WTC11 (cell line): Measurements from ENCODE around the gene SHC3. TPM values are rescaled to one million over a fixed set of nuclear protein-coding genes. Genes with fewer than 3 reads are reported as not detected.

Source experiments
- ATAC-seq: fragments of 200-7000 bp; cut with Tn5 transposase; 2 replicates; pipeline ENCODE4 v1.10.0; 2021; ENCODE audit warnings: mild to moderate bottlenecking, moderate library complexity
- CTCF ChIA-PET: fragments of 300-600 bp; sonication (Branson Sonifier 250); formaldehyde crosslinking; loops from one replicate; lab custom pipeline; 2021; ENCODE audit warnings: antibody characterized with exemption; lab: Charles Lee
- POLR2A ChIA-PET: fragments of 350-600 bp; sonication (Branson Sonifier 250); formaldehyde crosslinking; loops from one replicate; lab custom pipeline; 2021; ENCODE audit warnings: antibody characterized with exemption; lab: Charles Lee
- DNase-seq: peaks from one replicate; pipeline ENCODE4 v3.0.0; 2021; ENCODE audit warnings: low spot score
- H3K27ac Mint-ChIP-seq: 2 replicates; pipeline ENCODE4 v1.8.0; 2021; ENCODE audit warnings: mixed read lengths
- H3K27me3 Mint-ChIP-seq: 2 replicates; pipeline ENCODE4 v1.8.0; 2021; ENCODE audit warnings: low read depth, mild to moderate bottlenecking, moderate library complexity, mixed read lengths
- H3K36me3 Mint-ChIP-seq: 2 replicates; pipeline ENCODE4 v1.8.0; 2021; ENCODE audit warnings: mixed read lengths
- H3K4me1 Mint-ChIP-seq: 2 replicates; pipeline ENCODE4 v1.8.0; 2022; ENCODE audit warnings: mixed read lengths
- H3K4me3 Mint-ChIP-seq: 2 replicates; pipeline ENCODE4 v1.8.0; 2021; ENCODE audit warnings: mild to moderate bottlenecking, moderate library complexity, mixed read lengths
- H3K9me3 Mint-ChIP-seq: 2 replicates; pipeline ENCODE4 v1.8.0; 2021; ENCODE audit warnings: mixed read lengths
- ATF3 ChIP-seq: sonication (generic); formaldehyde crosslinking; conservative IDR thresholded peaks from 2 replicates; pipeline ENCODE4 v1.8.1; 2022; ENCODE audit warnings: mild to moderate bottlenecking, missing genetic modification reagents
- ATF6 ChIP-seq: sonication (generic); formaldehyde crosslinking; IDR thresholded peaks from 2 replicates; pipeline ENCODE4 v1.8.1; 2023; ENCODE audit warnings: mild to moderate bottlenecking, missing genetic modification reagents
- CREM ChIP-seq: sonication (generic); formaldehyde crosslinking; IDR thresholded peaks from 2 replicates; pipeline ENCODE4 v1.8.1; 2022; ENCODE audit warnings: mild to moderate bottlenecking, missing genetic modification reagents, moderate library complexity
- EMX1 ChIP-seq: fragments of 250-450 bp; sonication (Bioruptor Pico); IDR thresholded peaks from 2 replicates; pipeline ENCODE4 v1.8.0; 2021; ENCODE audit warnings: mild to moderate bottlenecking
- ESRRA ChIP-seq: sonication (generic); formaldehyde crosslinking; IDR thresholded peaks from 2 replicates; pipeline ENCODE4 v1.8.1; 2022; ENCODE audit warnings: mild to moderate bottlenecking, missing genetic modification reagents, borderline replicate concordance
- FOXK1 ChIP-seq: sonication (generic); formaldehyde crosslinking; IDR thresholded peaks from 2 replicates; pipeline ENCODE4 v1.8.0; 2022; ENCODE audit warnings: mild to moderate bottlenecking, moderate library complexity, missing genetic modification reagents
- GTF2I ChIP-seq: fragments of 250-450 bp; sonication (Bioruptor Pico); conservative IDR thresholded peaks from 2 replicates; pipeline ENCODE4 v1.4.0; 2021; ENCODE audit warnings: mild to moderate bottlenecking
- NR2C2 ChIP-seq: sonication (generic); formaldehyde crosslinking; IDR thresholded peaks from 2 replicates; pipeline ENCODE4 v1.8.0; 2022; ENCODE audit warnings: mild to moderate bottlenecking, missing genetic modification reagents
- SMAD3 ChIP-seq: sonication (generic); formaldehyde crosslinking; IDR thresholded peaks from 2 replicates; pipeline ENCODE4 v1.8.0; 2022; ENCODE audit warnings: missing genetic modification reagents, mild to moderate bottlenecking, borderline replicate concordance
- SMAD4 ChIP-seq: sonication (generic); formaldehyde crosslinking; IDR thresholded peaks from 2 replicates; pipeline ENCODE4 v1.8.0; 2022; ENCODE audit warnings: mild to moderate bottlenecking, missing genetic modification reagents
- SOX15 ChIP-seq: fragments of 250-450 bp; sonication (Bioruptor Pico); IDR thresholded peaks from 2 replicates; pipeline ENCODE4 v1.9.0; 2021; ENCODE audit warnings: mild to moderate bottlenecking
- TEAD4 ChIP-seq: sonication (generic); formaldehyde crosslinking; IDR thresholded peaks from 2 replicates; pipeline ENCODE4 v1.8.0; 2022; ENCODE audit warnings: mild to moderate bottlenecking, missing genetic modification reagents
- TP53 ChIP-seq: sonication (generic); formaldehyde crosslinking; IDR thresholded peaks from 2 replicates; pipeline ENCODE4 v1.8.1; 2023; ENCODE audit warnings: mild to moderate bottlenecking, missing genetic modification reagents
- ZMAT4 ChIP-seq: fragments of 250-450 bp; sonication (Bioruptor Pico); IDR thresholded peaks from 2 replicates; pipeline ENCODE4 v1.9.0; 2021; ENCODE audit warnings: mild to moderate bottlenecking
- ZNF396 ChIP-seq: fragments of 250-450 bp; sonication (Bioruptor Pico); IDR thresholded peaks from 2 replicates; pipeline ENCODE4 v1.8.0; 2021; ENCODE audit warnings: mild to moderate bottlenecking, moderate library complexity, borderline replicate concordance
- ZNF423 ChIP-seq: fragments of 250-450 bp; sonication (Bioruptor Pico); IDR thresholded peaks from 2 replicates; pipeline ENCODE4 v2.1.2; 2022; ENCODE audit warnings: mild to moderate bottlenecking, moderate library complexity
- ZNF671 ChIP-seq: fragments of 250-450 bp; sonication (Bioruptor Pico); IDR thresholded peaks from 2 replicates; pipeline ENCODE4 v1.8.0; 2021; ENCODE audit warnings: mild to moderate bottlenecking
- ZSCAN18 ChIP-seq: fragments of 250-450 bp; sonication (Bioruptor Pico); IDR thresholded peaks from 2 replicates; pipeline ENCODE4 v2.1.2; 2022; ENCODE audit warnings: mild to moderate bottlenecking, moderate library complexity
- total RNA-seq: library from RNA; stranded (reverse); gene quantifications from 3 replicates; pipeline ENCODE4 v1.2.3, GENCODE V29; 2021
- TF ChIP-seq, protein P1 (sequence below): sonication (generic); formaldehyde crosslinking; IDR thresholded peaks from 2 replicates; pipeline ENCODE4 v1.8.0; 2023; ENCODE audit warnings: missing genetic modification reagents, mild to moderate bottlenecking, borderline replicate concordance
- TF ChIP-seq, protein P2 (sequence below): sonication (generic); formaldehyde crosslinking; IDR thresholded peaks from 2 replicates; pipeline ENCODE4 v1.8.0; 2023; ENCODE audit warnings: mild to moderate bottlenecking, missing genetic modification reagents
- TF ChIP-seq, protein P3 (sequence below): sonication (generic); formaldehyde crosslinking; IDR thresholded peaks from 2 replicates; pipeline ENCODE4 v1.8.0; 2023; ENCODE audit warnings: missing genetic modification reagents
- TF ChIP-seq, protein P4 (sequence below): fragments of 250-450 bp; sonication (Bioruptor Pico); IDR thresholded peaks from 2 replicates; pipeline ENCODE4 v1.9.0; 2021; ENCODE audit warnings: mild to moderate bottlenecking, borderline replicate concordance

Gene SHC3
- total RNA-seq, 1 experiment from 2014 or later = 4.9 TPM

GRCh38 chr9:89080193-89080592, 98.4 kb downstream of the SHC3 start (continued):
- TF ChIP-seq, protein P1, sequence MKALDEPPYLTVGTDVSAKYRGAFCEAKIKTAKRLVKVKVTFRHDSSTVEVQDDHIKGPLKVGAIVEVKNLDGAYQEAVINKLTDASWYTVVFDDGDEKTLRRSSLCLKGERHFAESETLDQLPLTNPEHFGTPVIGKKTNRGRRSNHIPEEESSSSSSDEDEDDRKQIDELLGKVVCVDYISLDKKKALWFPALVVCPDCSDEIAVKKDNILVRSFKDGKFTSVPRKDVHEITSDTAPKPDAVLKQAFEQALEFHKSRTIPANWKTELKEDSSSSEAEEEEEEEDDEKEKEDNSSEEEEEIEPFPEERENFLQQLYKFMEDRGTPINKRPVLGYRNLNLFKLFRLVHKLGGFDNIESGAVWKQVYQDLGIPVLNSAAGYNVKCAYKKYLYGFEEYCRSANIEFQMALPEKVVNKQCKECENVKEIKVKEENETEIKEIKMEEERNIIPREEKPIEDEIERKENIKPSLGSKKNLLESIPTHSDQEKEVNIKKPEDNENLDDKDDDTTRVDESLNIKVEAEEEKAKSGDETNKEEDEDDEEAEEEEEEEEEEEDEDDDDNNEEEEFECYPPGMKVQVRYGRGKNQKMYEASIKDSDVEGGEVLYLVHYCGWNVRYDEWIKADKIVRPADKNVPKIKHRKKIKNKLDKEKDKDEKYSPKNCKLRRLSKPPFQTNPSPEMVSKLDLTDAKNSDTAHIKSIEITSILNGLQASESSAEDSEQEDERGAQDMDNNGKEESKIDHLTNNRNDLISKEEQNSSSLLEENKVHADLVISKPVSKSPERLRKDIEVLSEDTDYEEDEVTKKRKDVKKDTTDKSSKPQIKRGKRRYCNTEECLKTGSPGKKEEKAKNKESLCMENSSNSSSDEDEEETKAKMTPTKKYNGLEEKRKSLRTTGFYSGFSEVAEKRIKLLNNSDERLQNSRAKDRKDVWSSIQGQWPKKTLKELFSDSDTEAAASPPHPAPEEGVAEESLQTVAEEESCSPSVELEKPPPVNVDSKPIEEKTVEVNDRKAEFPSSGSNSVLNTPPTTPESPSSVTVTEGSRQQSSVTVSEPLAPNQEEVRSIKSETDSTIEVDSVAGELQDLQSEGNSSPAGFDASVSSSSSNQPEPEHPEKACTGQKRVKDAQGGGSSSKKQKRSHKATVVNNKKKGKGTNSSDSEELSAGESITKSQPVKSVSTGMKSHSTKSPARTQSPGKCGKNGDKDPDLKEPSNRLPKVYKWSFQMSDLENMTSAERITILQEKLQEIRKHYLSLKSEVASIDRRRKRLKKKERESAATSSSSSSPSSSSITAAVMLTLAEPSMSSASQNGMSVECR (CRISPR knock-in tag) = no peak
- no peak for TF ChIP-seq SMAD4
- TF ChIP-seq, protein P2, sequence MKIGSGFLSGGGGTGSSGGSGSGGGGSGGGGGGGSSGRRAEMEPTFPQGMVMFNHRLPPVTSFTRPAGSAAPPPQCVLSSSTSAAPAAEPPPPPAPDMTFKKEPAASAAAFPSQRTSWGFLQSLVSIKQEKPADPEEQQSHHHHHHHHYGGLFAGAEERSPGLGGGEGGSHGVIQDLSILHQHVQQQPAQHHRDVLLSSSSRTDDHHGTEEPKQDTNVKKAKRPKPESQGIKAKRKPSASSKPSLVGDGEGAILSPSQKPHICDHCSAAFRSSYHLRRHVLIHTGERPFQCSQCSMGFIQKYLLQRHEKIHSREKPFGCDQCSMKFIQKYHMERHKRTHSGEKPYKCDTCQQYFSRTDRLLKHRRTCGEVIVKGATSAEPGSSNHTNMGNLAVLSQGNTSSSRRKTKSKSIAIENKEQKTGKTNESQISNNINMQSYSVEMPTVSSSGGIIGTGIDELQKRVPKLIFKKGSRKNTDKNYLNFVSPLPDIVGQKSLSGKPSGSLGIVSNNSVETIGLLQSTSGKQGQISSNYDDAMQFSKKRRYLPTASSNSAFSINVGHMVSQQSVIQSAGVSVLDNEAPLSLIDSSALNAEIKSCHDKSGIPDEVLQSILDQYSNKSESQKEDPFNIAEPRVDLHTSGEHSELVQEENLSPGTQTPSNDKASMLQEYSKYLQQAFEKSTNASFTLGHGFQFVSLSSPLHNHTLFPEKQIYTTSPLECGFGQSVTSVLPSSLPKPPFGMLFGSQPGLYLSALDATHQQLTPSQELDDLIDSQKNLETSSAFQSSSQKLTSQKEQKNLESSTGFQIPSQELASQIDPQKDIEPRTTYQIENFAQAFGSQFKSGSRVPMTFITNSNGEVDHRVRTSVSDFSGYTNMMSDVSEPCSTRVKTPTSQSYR = no peak
- TF ChIP-seq TP53 (CRISPR knock-in tag) = no peak
- TF ChIP-seq ESRRA = no peak
- TF ChIP-seq EMX1 (CRISPR knock-in tag) = no peak

DNA sequence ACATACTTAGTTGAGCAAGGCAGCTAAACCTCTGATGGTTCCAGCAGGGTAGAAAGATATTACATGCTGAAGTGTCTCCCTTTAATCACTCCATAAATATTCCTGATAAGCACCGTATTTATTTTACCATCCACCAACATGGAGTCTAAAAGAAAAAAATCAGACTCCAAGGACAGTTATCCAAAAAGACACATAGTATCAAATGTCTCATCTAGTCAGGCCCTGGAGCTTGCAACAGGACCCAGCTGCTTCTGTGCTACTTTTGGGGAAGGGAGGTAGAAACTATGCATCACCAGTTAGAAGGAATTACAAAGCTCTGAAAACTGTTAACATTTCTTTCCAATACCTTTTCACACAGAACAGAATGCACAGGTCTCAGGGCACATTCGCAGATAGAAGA, 99.2 kb downstream of the SHC3 start:
- no peaks in the 10 kb centered on the region for H3K36me3 Mint-ChIP-seq
- no peak for ATAC-seq
- no peaks in the 10 kb centered on the region for H3K4me1 Mint-ChIP-seq
- H3K27me3 Mint-ChIP-seq = no peaks in the 10 kb centered on the region
- no peak for DNase-seq
- ChIA-PET POLR2A (no interaction called here), CTCF (interaction anchor here (1.7 kb wide), 1 partner anchor 200 kb away, joined by 6 read pairs; no protein-coding TSS in a partner anchor)
- no peak overlapping the region for H3K4me3 Mint-ChIP-seq
- H3K27ac Mint-ChIP-seq = no peak overlapping the region
- H3K9me3 Mint-ChIP-seq = no peaks in the 10 kb centered on the region
- TF ChIP-seq ZMAT4 (CRISPR knock-in tag) (no peak), FOXK1 (no peak), ATF6 (CRISPR knock-in tag) (no peak), GTF2I (no peak), SOX15 (CRISPR knock-in tag) (no peak), ZNF671 (CRISPR knock-in tag) (no peak), SMAD3 (no peak), TEAD4 (CRISPR knock-in tag) (no peak), ATF3 (CRISPR knock-in tag) (no peak), ZNF396 (CRISPR knock-in tag) (no peak), NR2C2 (no peak), ZSCAN18 (CRISPR knock-in tag) (no peak), ZNF423 (CRISPR knock-in tag) (no peak), CREM (no peak)
- TF ChIP-seq, protein P3, sequence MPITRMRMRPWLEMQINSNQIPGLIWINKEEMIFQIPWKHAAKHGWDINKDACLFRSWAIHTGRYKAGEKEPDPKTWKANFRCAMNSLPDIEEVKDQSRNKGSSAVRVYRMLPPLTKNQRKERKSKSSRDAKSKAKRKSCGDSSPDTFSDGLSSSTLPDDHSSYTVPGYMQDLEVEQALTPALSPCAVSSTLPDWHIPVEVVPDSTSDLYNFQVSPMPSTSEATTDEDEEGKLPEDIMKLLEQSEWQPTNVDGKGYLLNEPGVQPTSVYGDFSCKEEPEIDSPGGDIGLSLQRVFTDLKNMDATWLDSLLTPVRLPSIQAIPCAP = no peak
- TF ChIP-seq, protein P4, sequence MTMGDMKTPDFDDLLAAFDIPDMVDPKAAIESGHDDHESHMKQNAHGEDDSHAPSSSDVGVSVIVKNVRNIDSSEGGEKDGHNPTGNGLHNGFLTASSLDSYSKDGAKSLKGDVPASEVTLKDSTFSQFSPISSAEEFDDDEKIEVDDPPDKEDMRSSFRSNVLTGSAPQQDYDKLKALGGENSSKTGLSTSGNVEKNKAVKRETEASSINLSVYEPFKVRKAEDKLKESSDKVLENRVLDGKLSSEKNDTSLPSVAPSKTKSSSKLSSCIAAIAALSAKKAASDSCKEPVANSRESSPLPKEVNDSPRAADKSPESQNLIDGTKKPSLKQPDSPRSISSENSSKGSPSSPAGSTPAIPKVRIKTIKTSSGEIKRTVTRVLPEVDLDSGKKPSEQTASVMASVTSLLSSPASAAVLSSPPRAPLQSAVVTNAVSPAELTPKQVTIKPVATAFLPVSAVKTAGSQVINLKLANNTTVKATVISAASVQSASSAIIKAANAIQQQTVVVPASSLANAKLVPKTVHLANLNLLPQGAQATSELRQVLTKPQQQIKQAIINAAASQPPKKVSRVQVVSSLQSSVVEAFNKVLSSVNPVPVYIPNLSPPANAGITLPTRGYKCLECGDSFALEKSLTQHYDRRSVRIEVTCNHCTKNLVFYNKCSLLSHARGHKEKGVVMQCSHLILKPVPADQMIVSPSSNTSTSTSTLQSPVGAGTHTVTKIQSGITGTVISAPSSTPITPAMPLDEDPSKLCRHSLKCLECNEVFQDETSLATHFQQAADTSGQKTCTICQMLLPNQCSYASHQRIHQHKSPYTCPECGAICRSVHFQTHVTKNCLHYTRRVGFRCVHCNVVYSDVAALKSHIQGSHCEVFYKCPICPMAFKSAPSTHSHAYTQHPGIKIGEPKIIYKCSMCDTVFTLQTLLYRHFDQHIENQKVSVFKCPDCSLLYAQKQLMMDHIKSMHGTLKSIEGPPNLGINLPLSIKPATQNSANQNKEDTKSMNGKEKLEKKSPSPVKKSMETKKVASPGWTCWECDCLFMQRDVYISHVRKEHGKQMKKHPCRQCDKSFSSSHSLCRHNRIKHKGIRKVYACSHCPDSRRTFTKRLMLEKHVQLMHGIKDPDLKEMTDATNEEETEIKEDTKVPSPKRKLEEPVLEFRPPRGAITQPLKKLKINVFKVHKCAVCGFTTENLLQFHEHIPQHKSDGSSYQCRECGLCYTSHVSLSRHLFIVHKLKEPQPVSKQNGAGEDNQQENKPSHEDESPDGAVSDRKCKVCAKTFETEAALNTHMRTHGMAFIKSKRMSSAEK (CRISPR knock-in tag) = no peak
